Glutamatergic neuron (in vitro differentiated cells): Measurements from ENCODE around the gene VNN1. TPM values are rescaled to one million over a fixed set of nuclear protein-coding genes. Genes with fewer than 3 reads are reported as not detected.

Source experiments
- total RNA-seq: library from RNA; stranded (reverse); fragmentation: NEBNext Ultra II Directional; extraction: Animal tissue kit (Norgen Biotek cat#: 25700); gene quantifications from one replicate; pipeline ENCODE4 v1.2.1, GENCODE V29; 2021; ENCODE audit not compliant: unreplicated experiment

The VNN1 gene
- total RNA-seq, 1 donor from 2014 or later = not detected

Other genes starting within 250 kb of the VNN1 start
- 62.7 TPM for gene STX7, start 200.9 kb downstream of the VNN1 start, total RNA-seq
- gene TAAR9, start 175.8 kb downstream of the VNN1 start, total RNA-seq = not detected
- not detected for gene TAAR8, start 161.4 kb downstream of the VNN1 start, total RNA-seq
- not detected for gene TAAR6, start 143.7 kb downstream of the VNN1 start, total RNA-seq
- gene TAAR5, start 124.3 kb downstream of the VNN1 start, total RNA-seq = not detected
- gene TAAR2, start 89.8 kb downstream of the VNN1 start, total RNA-seq = not detected
- not detected for gene TAAR1, start 54.9 kb downstream of the VNN1 start, total RNA-seq
- not detected for gene VNN2, start 43.8 kb upstream of the VNN1 start, total RNA-seq
- 5.8 TPM for gene SLC18B1, start 84.6 kb upstream of the VNN1 start, total RNA-seq
- gene RPS12, start 100.5 kb upstream of the VNN1 start, total RNA-seq = 432 TPM